HPDE6-E6E7 (cell line): ENCODE measurements around the gene DPM2.

Experiments
- DNase-seq: peaks from one replicate; pipeline ENCODE4 v3.0.0; 2011; ENCODE audit warnings: missing footprints; ENCODE audit errors: extremely low spot score

DPM2 gene

DNA sequence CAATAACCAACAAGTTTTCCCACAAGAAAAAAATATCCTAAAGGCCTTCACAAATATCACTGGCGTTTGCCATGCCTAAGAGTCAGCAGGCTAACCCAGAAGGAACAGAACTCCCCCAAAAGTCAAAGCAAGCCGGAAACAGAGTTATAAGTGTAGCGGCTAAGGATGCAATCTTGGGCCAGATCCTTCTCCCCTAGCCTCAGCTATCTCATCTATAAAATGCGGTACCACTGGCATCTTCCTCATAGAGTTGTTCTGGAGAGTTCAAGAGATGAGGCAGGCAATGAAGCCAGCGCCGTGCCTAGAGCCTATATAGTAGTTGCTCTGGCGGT lies 632 bp downstream of the DPM2 start:
- DNase-seq, result no peak

DNA sequence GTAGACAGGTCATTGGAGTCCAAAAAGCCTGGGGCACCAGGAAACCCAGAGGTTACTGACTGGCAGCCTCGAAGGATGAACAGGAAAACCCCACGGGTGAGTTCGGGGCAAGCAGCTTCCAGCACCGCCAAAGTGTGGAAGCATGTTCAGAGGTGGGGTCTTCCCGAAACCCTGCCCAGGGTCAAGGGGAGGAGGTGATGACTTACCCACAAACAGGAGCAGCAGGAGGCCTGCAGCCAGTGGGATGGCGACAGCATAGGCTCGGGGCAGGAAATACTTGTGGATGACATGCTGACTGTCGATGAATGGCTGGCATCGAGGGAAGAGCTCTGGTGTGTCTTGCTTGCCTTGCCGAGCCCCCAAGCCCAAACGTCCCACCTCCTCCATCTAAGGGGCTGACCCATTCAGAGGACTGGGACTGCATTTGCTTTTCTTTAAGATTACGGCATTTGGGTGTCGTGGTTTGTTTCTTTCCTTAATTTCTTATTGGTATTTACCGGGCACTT lies 1.3 kb downstream of the DPM2 start:
- no peak for DNase-seq

DNA sequence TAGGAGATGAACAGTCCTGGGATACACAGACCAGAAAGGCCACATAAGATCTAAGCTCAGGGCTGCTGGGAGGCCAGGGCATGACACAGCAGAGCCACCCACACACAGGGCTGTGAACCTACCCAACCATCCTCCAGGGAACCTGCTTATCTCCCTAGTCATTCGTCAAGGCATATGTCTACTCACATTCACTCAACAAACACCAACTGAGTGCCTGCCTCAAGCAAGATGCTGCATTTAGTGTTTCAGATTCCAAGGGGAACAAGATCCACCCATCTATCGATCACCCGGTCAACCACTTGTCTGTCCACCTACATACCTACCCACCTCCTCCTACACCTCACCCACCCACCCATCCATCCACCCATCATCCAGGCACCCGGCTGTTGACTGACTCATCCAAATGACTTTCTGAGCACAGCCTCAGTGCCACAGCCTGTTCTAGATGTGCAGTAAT lies 1.9 kb downstream of the DPM2 start:
- DNase-seq, result no peak

DNA sequence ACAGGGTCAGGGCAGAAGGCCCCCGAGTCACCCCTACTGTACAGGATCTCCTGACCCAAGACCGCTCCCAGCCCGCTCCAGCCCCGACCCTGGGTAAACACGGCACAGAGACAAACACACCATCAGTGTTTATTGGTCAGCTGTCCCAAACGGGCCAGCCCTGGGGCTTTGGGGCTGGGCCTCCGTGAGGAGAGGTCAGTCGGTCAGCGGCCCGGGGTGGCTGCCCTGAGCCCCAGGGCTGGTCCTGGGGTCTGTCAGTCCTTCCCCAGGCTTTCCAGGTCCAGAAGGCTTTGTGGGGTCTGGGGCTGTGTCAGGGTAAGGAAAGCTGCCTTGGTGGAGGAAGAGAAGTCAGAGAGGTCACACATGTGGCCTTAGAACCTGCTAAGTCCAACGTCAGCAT lies 2.7 kb downstream of the DPM2 start:
- DNase-seq, result no peak

DNA sequence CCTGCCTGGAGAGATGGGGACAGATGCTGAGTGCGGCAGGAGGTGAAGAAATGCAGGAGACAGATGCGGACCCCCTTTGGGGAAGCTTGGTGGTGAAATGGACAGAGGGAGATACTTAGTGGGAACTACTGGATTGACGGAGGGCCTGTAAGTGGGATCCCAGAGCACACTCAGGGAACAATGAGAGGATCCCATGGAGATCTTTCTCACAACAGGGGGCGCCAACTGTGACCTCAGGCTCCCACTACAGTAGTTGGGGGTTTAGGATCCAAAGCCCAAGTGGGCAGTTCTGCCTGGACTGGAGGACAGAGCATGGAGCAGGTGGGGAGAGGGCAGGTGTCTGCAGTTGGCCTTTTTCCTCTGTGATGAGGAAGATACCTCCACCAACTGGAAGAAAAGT lies 3.4 kb downstream of the DPM2 start:
- DNase-seq, result no peak

DNA sequence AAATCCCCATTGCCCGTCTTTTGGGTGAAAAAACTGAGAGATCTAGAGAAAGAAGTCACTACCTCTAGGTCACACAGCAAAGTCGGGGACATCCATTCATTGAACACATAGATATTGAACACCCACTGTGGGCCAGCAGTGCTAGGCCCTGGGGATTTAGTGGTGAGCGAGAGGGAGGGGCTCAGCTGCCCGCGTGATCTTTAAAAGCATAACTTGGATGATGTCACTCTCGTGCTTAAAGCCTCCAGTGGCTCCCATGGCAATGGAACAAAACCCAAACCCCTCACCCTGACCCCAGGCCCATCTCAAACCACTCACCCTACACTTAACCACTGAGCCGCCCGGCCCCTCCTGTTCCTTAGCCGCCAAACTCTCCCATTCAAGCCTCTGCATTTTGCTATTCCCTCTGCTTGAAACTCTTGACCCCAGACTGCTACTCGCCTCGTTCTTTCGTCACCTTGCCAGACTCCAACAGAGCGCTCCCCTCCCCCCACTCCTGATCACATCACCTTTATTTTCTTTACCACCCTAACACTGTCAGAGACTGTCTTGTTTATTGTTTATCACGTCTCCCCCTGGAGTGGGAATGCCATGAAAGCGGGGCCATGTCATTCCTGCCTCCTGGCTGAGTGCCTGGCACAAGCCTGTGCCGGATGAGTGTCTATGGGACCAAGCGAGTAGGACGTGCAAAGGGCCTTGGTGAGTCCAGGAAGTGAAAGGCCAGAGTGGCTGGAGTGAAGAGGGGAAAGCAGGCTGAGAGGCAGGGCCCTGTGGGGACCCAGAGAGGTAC lies 6.4 kb downstream of the DPM2 start:
- no peak for DNase-seq

DNA sequence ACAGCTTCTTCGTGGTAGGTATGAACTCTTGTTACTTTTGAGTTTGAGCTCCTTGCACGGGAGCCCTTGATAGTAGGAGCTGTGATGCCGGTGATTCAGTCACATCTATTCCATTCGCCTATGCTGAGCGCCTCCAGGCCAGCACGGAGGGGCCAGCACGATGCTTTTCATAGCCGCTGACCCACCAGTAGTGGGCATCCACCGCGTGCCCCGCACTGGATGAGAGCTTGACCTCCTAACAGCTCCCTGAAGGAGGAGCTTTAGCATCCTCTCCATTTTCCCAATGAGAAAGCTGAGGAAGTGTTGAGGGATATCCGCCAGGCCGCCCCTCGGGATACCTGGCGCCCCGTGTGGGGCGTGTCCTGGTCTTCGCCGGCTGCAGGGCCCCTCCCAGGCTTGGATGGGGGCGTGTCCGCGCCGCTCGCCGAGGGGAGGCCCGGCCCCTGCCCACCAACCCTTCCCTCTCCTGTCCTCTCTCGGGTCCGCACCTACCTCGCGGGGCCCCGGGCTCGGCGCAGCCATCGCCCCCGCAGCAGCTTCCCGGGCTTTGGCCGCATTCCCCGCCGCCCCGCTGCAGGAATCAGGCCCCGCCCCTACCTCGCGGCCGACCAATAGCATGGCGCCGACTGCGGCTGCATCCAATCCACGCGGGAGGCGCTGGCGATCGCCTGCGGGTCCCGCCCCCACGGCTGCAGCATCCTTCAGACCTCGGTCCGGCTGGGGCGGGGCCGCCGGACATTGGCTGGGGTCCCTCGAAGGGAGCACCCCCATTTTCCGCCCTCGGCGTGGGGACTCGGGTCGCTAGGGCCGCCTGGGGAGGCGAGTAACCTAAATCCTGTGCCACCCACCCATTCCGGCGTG lies 7.2 kb downstream of the DPM2 start, which contains the start of gene PIP5KL1:
TSS of gene PIP5KL1 (minus strand) at position 547 of the 861 bp plus-strand sequence. CDS start at position 522, 25 bp downstream.
- peak; percentile 83 for DNase-seq

DNA sequence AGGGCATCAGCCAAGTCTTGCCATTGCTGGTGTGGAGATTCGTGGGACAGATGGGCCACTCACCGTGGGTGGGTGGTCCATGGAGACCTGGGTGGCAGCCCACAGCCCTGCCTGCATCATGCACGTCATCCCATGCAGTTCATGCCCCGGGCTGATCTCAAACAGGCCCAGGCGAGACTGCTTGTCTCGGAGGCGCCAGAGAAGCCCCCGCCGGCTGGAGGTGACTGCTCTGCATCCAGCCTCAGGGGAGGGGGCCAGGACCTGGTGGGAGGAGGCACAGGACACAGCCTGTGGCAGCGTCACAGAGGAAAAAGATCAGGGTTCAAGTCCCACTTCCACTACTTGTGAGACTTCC lies 8.1 kb downstream of the DPM2 start:
- DNase-seq, result no peak

DNA sequence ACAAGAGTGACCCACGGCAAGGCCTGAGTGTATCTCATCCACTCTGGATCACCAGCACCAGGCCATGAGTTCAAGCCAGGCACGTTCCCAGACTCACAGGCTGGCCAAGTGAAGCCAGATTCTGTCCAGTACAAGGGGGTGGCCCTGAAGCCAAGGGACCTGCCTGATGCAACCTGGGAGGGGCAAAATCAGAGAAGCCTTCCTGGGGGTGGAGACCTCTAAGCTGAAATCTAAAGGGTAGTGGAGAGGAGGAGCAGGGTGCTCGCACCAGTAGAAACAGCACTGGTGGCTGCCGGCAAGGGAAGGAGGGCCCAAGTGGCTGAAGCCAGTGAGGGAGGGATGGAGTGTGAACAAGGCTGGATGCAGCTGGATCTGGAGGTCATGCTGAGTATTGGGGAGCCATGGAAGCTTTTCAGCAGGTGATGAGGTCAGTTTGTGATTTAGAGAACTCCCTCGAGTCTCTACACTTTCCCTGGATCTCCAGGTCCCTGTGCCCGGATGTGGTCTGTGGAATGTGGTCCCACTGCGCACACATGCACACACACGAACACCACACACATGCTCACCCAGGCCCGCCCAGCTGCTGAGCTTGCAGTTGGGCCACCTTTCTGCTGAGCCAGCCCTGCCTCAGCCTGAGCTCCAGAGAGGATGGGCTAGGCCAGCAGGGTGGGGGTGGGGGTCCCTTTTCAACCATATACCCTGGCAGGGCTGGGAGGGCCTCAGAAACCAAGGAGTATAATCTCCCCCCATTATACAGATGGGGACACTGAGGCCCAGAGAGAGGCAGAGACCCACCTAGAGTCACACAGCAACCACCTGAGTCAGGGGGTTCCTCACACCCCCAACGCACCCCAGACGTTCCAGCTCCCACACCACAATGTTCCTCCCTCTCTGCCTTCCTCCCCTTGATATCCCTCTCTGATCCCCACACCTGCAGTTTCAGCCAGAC lies 8.7 kb downstream of the DPM2 start:
- DNase-seq, result no peak

DNA sequence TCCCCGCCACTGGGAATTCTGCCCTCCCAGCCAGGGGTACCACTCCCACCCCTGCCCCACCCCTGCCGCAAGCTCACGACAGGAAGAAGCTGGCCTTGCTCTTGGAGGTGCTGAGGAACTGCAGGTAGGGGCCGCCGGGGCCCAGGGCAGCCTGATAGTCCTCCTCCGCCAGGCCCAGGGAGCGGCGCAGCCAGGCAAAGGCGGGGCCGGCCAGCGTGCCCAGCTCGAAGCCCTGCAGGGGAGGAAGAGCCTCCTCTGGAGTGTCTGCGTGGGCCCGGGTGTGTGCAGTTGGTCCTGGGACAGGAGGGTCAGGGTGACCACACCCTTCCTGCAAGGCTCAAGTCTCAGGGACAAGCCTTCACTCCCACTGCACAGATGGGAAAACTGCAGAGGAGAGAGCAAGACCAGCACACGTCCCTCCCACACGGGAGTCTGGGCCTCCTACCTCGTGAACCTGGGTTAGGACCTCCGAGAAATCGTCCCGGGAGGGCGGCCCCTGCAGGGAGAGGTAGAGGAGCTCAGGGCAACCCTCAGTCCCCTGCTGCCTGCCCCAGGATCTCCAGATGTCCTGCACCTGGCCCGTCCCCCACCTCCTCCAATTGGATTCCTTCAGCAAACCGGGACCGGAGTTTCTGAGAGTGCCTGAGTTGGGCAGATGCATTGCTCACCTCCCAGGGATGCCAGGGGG lies 9.5 kb downstream of the DPM2 start:
- DNase-seq, result no peak

DNA sequence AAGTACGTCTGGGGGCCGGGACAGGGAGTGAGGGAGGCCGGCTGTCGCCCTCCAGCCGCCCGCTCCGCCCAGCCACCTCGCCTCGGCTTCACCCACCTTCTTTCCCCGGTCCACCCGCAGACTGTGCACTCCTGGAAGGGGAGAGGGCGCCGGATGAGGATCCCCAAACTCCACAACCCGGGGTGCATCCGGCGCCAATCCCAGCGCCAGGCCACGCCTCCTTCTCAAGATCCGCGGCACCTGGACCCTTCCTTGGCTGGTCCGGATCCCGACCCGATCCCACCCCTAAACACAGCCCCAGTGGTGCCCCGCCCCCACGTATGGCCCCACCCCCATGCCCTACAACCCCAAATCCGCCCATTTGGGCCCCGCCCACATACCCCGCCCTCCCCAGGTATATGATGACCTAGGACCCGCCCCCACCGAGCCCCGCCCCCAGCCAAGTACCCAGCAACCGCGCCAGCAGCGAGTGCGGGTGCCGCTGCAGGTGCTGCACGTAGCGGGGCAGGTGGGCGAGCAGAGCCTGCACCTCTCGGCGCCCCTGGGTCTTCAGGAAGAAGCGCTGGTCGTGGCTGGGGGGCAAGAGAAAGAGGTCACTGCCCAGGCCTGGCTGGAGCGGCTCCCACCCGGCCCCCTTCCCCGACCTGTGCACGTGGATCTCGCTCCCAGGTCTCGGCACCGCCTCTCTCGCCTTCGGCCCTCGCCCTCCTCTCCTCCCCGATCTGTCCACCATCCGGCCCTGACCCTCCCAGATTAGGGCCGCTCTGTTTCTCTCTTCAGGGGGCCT lies 10.3 kb downstream of the DPM2 start:
- DNase-seq, result peak; percentile 79

DNA sequence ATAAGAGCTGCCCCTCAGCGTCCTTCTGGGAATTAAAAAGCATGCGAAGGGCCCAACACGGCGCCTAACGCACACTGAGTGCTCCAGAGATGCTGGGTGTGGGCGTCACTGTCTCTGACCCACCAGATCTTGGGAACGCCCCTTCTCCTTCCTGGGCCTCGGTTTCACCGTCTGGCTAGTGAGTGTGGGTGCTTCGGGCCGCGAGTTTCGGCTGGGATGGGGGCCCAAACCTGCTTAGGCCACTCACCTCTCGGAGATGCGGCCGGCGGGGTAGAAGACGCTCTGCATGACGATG lies 10.8 kb downstream of the DPM2 start:
- no peak for DNase-seq

DNA sequence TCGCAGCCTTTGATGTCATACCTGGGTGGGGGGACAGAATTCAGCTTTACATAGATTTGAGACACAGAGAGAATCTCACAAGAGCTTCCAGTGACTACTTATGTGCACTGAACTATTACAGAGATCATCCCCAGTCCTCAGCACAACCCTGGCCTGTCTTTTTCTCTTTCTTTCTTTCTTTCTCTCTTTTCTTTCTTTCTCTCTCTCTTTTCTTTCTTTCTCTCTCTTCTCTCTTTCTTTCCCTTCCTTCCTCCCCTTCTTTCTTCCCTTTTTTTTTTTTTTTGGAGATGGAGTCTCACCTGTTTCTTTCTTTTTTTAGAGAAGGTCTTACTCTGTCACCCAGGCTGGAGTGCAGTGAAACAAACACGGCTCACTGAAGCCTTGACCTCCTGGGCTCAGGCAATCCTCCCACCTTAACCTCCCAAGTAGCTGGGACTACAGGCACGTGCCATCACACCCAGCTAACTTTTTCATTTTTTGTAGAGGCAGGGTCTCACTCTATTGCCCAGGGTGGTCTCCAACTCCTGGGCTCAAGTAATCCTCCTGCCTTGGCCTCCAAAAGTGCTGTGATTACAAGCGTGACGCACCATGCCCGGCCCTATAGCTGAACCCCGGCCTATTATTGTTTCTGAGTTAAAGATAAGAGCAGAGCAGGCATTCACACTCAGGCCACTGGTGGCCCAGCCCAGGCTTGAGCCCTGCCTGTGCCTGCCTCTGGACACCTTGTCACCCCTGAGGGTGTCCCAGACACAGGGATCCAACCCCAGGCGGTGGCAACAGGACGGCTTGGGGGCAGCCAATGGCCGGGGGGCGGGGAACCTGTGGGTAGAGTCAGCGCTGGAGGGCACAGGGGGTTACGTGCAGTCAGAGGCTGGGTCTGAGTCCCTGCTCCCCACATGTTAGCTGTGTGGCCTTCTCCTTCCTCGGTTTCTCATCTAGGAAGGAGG lies 11.4 kb downstream of the DPM2 start:
- DNase-seq, result no peak

DNA sequence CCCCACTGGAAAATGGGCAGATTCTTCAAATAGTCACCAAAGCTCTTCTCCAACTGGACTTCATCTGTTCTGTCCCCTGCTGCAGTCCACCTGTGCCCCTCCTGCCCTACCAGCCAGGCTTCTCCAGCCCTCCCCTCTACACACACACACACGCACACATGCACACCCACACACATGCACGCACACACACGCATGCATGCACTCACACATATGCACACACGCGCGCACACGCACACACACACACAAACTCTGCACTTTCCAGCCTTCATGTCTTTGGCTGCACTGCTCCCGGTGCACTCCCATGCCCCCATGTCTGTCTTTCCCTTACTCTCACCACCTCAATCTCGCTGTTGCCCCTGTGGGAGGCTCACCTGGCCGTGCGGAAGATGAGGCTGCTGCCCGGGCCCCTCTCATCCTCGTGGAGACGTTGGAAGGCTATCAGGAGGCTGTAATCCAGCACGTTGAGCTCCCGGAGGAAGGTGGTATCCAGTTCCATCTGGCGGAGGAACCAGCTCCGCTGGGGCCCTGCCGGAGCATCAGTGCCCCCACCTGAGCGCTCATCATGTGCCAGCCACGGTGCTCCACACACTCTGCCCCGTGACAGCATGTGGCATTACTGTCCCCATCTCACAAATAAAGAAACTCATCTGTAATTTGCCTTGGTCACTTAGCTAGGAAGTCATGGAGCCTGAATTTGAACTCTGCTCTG lies 12.8 kb downstream of the DPM2 start:
- DNase-seq, result no peak

DNA sequence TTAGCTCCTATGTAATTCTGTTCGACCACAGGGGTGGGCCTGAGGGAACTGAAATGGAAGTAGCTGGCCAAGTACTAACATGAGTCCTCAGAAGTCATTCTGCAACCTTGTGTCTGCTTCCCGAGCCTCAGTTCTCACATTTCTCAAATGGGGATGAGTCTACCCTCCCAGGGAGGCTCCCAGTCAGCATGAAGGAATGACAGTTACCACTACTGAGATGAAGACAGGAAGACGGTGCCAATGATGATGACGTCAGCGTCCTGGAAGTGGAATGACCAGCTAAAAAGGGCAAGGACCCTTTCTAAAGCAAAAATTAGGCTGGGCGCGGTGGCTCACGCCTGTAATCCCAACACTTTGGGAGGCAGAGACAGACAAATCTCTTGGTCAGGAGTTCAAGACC lies 13.9 kb downstream of the DPM2 start:
- peak; percentile 69 for DNase-seq

DNA sequence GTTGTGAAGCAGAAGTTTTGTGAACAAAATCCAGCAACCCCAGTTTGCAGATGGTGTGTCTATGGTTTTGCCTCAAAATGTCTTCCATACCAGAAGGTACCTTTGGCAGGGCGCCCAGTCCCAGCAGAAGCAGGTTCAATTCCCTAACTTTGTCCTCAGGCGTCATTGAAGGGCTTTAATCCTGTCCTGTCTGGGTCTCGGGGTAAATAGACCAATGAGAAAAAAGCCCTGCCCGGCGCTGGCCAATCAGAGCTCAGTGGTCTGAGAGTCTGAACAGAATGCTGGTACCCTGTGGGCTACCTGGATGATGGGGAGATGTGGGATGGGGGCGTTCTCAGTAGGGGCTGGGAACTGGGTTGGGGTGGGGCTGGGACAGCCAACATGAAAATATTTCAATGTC lies 14.6 kb downstream of the DPM2 start:
- DNase-seq, result no peak

DNA sequence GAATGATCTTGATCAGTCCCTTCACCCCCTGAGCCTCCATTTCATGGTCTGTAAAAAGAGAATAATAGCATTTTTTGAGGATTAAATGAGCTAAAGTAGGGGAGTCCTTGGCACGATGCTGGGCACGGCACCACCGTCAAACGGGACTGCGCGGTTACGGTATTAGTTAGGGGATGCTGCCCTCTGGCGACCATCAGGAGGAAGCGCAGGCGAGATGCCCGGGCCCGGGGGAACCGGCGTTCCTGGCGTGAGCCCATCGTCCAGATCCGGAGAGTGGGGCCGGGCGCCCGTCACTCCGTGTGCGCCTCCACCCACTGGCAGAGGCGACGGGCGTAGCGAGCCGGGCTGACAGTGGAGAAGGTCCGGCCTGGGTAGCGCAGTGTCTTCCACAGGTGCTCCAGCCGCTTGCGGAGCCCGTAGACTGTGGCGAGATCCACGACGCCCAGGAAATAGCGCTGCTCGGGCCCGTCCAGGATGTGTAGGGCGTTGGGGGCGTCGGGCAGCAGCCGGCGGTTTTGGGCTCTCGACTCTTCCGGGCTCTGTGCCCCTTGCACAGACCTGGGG lies 16.0 kb downstream of the DPM2 start:
- DNase-seq, result no peak

DNA sequence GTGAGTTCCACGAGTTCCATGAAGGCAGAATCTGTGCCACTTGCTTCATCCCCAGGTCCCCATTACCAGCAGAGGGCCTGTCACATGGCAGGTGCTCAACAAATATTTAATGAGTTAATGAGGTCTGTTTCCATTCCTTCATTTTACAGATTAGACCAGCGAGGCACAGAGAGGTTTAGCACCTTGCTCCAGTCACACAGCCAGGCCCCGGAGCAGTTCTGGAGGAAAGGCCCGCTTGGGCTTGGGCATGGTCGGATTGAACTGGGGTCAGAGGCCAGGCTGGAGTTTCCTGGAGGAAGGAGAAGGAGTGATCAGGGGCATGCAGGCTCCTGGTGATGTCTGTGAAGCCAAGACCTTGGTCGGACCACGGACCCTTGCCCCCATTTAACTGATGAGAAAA lies 16.9 kb downstream of the DPM2 start:
- no peak for DNase-seq
